ENCODE results near the gene PTK7.

DNA sequence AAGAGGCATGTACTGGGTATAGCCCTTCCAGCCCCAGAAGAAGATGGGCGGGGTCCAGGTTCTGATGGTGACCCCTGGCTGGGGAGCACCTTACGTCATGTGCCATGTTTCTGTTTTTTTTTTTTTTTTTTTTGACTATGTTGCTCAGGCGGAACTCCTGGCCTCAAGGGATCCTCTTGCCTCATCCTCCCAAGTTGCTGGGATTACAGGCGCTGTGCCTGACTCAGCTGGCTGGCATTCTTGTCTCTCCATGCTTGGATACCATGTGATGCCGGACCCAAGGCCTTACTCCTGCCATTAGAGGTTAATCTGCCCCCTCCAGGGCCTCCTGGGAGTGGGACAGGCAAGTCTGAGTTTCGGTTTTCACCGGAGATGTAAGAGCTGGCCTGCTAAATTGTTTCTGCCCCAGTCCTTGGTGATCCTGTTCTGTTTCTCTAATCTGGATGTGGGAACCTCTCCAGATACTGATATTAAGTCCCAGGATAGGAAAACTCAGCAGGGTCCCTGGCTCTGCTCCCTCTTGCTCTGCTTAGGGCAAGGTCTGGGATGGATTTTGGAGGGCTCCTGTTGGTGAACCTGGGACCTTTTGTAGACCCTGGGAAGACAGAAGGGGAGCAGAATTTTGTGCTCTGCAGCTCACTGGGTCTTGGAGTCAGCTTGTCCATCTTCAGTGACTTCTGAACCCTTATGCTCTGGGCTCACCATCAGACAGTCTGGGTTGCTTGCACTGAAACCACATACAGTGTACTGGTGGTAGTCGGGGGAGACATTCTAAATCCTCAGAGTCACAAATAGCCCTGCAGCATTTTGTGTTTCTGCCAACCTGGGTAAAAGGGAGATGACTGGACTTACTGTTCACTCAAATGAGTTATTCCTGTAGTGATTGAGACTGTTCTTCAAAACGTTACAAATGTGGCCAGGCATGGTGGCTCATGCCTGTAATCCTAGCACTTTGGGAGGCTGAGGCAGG lies 45.1 kb downstream of the PTK7 start:
- TF ChIP-seq CTCF (IDR thresholded peaks at IDR 0.05; ENCODE audit: insufficient read depth, low read length, poor library complexity, severe bottlenecking), result no peak
- no peak for TF ChIP-seq EZH2phosphoT487 (conservative IDR thresholded peaks at IDR 0.05; ENCODE audit: low read length)

Measured in SU-DHL-6 (cell line).